ENCODE measurements around the gene PAX8.
"Not testable (repeated sequence)": the region's sequence is repeated elsewhere in the genome, so short reads cannot be mapped to it uniquely, and the experiment has no call there.

Gene PAX8

GRCh38 chr2:113235347-113236226 lies 43.1 kb downstream of the PAX8 start:
- not testable (repeated sequence) for DNase-seq

- DNase-seq, result no peak
Measured at GRCh38 chr2:113234721-113235346, 43.9 kb downstream of the PAX8 start.

- no peak for DNase-seq
Measured at GRCh38 chr2:113233593-113234550, 44.8 kb downstream of the PAX8 start.

GRCh38 chr2:113232740-113233139 lies 46.0 kb downstream of the PAX8 start:
- DNase-seq, result no peak

GRCh38 chr2:113232123-113232522 lies 46.6 kb downstream of the PAX8 start:
- DNase-seq, result no peak

GRCh38 chr2:113231064-113231463 lies 47.7 kb downstream of the PAX8 start:
- no peak for DNase-seq

GRCh38 chr2:113230531-113230930 lies 48.2 kb downstream of the PAX8 start:
- no peak for DNase-seq

- no peak for DNase-seq
Measured at GRCh38 chr2:113229795-113230194, 48.9 kb downstream of the PAX8 start.

- no peak for DNase-seq
Measured at GRCh38 chr2:113228991-113229716, 49.6 kb downstream of the PAX8 start.

GRCh38 chr2:113228351-113228750 lies 50.4 kb downstream of the PAX8 start:
- DNase-seq, result no peak

GRCh38 chr2:113227698-113228097 lies 51.0 kb downstream of the PAX8 start:
- no peak for DNase-seq

GRCh38 chr2:113227290-113227689 lies 51.4 kb downstream of the PAX8 start:
- DNase-seq, result no peak

- DNase-seq, result no peak
Measured at GRCh38 chr2:113226462-113226861, 52.3 kb downstream of the PAX8 start.

- no peak for DNase-seq
Measured at GRCh38 chr2:113225263-113226259, 53.2 kb downstream of the PAX8 start.

- no peak for DNase-seq
Measured at GRCh38 chr2:113224647-113225236, 54.0 kb downstream of the PAX8 start.

- no peak for DNase-seq
Measured at GRCh38 chr2:113223813-113224212, 54.9 kb downstream of the PAX8 start.

- no peak for DNase-seq
Measured at GRCh38 chr2:113221846-113222245, 56.9 kb downstream of the PAX8 start.

- DNase-seq, result no peak
Measured at GRCh38 chr2:113220970-113221708, 57.6 kb downstream of the PAX8 start.

- no peak for DNase-seq
Measured at GRCh38 chr2:113219889-113220641, 58.7 kb downstream of the PAX8 start.
